ENCODE data around the gene BEND6. TPM values are rescaled to one million over a fixed set of nuclear protein-coding genes. Genes with fewer than 3 reads are reported as not detected.
A peak's percentile ranks its signal among the peaks of the same experiment; 100 is the strongest.
"Not testable (repeated sequence)": the region's sequence is repeated elsewhere in the genome, so short reads cannot be mapped to it uniquely, and the experiment has no call there.

The BEND6 gene
- polyA plus RNA-seq, 3 donors, result 4.6 to 5.7 (median 5.2) TPM

DNA sequence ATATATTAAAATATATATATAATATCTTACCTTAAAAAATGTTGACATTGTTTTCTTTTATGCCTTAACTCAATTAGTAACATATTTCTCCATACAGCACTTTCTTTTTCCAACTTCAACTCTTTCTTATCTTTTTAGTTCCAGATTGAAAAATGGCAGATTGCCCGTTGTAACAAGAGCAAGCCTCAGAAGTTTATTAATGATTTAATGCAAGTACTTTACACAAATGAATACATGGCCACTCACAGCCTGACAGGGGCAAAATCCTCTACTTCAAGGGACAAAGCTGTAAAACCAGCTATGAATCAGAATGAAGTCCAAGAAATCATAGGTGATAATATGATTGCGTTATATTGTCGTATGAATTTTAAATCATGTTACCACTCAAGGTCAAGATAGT, 62.2 kb downstream of the BEND6 start:
- peak in 2 of 11 donors; percentile 17 to 22 for DNase-seq (ENCODE audit: extremely low read depth in 1 of 11, low read depth in 9 of 11, low spot score in 4 of 11)

DNA sequence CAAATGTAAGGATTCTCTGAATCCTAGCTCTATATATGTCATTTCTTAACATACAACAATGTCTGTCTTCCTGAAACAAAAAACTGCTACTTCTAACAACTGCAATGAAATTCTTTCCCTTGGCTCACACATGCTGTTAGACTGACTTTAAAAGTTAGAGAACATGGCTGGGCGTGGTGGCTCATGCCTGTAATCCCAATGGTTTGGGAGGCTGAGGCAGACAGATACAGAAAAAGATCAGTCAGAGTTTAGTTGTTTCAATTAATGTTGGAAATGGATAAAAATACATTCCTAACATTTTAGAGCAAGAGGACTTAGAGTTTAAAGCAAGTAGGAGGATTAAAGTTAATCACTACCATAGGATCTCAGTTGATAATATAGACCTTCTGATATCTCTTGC, 62.9 kb downstream of the BEND6 start:
- no peak for DNase-seq (ENCODE audit: extremely low read depth in 1 of 11, low read depth in 9 of 11, low spot score in 4 of 11)

DNA sequence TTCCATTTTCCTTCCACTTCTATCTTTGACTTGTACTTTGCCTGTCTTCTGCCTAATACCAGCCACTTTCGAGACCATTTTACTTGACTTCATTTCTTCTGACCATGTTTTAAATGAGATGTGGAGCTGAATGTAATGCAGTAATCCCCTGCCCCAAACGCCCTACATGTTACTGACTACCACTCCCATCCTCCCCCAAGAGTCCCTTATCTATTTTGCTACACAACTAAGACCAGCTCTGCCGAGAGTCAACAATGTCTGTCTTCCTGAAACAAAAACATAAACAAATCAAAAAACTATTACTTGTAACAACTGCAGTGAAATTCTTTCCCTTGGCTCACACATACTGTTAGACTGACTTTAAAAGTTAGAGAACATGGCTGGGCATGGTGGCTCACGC, 64.5 kb downstream of the BEND6 start:
- no peak for DNase-seq (ENCODE audit: extremely low read depth in 1 of 11, low read depth in 9 of 11, low spot score in 4 of 11)

DNA sequence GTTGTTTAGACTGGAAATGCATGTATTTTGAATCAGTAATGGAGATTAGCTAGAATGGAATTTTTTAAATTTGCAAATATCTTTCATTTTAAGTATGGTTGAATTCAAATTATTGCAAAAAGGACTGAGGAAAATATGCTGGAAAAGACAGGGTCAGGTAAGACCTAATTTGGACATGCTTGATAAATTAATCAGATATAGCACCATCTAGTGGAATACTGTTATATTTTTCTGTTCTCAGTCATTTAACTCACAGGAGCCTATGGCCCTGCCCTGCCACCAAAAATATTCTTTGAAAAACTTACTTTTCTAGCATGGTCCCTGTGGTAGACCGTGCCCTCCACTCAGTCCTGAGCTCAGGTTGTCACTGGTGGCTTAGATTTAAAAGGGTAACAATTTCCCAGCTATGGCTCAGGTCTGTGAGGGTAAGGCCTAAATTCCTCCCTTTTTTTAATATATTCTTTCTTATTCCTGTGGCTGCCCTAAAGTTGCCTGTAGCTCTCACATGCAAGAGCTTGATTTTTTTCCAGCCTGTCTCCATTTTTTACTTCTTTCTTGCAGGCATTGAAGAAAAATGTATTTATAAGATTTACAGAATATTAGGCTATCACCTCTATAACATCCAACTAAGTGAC, 66.3 kb downstream of the BEND6 start:
- DNase-seq (ENCODE audit: extremely low read depth in 1 of 11, low read depth in 9 of 11, low spot score in 4 of 11), result peak in 2 of 11 donors; percentile 4 to 10

DNA sequence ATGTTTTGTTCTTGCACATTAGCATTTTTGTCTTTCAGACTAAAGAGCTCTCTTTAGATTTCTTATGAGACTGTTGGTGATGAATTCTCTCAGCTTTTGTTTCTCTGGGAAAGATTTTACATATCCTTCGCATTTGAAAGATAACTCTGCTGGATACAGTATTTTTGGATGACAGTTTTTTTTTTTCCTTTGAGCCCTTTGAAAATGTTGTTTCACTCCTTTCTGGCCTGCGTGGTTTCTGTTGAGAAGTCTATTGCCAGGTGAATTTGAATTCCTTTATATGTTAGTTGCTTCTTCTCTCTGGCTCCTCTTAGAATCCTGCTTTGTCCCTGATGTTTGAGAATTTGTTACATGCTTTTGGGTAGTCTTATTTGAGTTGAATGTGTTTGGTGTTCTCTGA, 69.4 kb downstream of the BEND6 start:
- DNase-seq (ENCODE audit: extremely low read depth in 1 of 11, low read depth in 9 of 11, low spot score in 4 of 11), result no peak

DNA sequence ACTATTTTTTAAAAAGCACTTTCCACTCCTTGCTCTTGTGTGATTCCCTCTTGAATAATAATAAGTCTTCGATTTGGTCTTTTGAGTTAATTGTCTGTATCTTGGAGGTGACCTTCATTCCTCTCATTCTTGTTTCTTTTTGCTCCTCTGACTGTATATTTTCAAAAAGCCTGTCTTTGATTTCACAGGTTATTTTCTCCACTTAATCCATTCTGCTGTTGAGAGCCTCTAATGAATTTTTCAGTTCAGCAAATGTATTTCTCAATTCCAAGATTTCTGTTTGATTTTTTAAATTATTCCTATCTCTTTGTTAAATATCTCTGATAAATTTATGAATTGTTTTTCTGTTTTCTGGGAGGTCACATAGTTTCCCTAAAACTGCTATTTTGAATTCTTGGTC, 69.9 kb downstream of the BEND6 start:
- no peak for DNase-seq (ENCODE audit: extremely low read depth in 1 of 11, low read depth in 9 of 11, low spot score in 4 of 11)

DNA sequence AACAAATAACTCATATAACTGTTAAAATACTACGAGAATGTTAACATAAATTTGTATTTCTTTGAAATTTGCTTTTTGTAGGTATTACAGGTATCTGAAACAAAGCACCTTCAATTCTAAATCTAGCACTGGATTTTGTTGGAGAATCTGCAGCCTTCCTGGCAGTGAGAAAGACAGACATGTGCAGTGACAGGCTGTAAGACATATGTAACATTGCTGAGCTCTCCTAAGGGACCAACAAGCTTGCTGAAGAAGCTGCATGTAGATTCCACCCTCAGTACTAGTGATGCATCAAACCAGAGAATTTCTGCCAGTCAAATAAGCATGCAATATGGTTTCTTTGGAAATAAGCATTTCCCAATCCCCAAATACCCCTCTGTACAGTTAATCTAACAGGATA, 71.1 kb downstream of the BEND6 start:
- no peak for DNase-seq (ENCODE audit: extremely low read depth in 1 of 11, low read depth in 9 of 11, low spot score in 4 of 11)

DNA sequence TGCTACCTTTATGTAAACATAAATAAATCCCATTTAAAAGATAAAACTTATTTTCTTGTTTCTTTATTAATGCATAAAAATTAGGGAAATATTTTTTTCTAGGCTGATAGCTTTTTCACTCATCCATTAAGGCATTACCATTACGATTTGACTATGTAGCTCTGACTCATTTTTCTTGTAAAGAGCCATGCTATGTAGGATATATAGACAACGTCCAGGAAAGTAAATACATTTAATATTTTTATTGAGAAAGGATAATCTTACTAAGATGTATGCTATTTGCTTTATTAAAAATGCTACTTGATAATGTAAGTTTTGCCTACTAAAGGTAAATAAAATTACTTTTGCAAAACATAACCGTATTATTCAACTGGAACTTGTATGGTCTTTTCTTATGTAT, 72.4 kb downstream of the BEND6 start:
- no peak for DNase-seq (ENCODE audit: extremely low read depth in 1 of 11, low read depth in 9 of 11, low spot score in 4 of 11)

DNA sequence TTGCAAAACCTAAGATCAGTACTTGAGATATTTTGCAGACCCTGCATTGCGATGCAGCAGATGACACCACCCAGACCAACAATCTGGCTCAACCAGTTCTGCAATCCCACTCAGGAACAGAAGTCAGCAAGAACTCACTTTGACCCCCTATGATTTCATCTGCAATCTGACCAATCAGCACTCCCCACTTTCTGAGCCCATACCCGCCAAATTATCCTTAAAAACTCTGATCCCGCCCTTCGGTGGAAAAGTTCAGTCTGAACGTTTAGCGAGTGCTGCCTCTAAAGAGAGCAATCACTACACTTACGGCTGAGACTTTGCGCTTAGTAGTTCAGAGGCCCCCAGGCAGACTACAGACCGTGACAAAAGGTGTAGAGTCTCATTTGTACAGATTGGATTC, 74.3 kb downstream of the BEND6 start:
- peak in 2 of 11 donors; percentile 5 to 17 for DNase-seq (ENCODE audit: extremely low read depth in 1 of 11, low read depth in 9 of 11, low spot score in 4 of 11)

DNA sequence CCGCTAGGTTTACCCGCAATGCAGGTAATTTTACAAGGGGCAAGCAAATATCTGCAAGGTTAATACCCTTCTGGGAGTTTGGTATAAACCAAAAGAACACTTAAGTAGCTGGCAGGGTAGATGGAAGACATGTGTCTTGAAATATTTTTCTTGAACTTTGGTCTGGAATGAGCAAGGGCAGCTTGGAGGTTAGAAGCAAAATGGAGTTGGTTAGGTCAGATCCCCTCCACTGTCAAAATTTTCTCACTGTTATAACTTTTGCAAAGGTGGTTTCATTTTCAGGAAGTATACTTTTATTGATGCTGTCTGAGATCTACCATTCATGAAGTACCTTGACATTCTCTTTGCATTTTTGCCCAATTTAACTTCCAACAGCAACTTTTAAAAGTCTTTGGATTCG, 78.3 kb downstream of the BEND6 start:
- no peak for DNase-seq (ENCODE audit: extremely low read depth in 1 of 11, low read depth in 9 of 11, low spot score in 4 of 11)

DNA sequence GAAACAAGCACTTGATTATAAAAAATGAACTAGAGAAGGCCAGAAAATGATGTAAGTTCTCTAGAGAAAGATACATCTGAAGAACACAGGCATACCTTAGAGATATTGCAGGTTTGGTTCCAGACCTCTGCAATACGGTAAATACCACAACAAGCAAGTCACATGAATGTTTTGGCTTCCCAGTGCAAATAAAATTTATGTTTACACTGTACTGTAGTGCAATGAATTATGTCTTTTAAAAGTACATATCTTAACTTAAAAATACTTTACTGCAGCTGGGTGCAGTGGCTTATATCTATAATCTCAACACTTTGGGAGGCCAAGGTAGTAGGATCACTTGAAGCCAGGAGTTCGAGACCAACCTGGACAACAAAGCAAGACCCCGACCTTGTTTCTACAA, 80.6 kb downstream of the BEND6 start:
- DNase-seq (ENCODE audit: extremely low read depth in 1 of 11, low read depth in 9 of 11, low spot score in 4 of 11), result no peak

DNA sequence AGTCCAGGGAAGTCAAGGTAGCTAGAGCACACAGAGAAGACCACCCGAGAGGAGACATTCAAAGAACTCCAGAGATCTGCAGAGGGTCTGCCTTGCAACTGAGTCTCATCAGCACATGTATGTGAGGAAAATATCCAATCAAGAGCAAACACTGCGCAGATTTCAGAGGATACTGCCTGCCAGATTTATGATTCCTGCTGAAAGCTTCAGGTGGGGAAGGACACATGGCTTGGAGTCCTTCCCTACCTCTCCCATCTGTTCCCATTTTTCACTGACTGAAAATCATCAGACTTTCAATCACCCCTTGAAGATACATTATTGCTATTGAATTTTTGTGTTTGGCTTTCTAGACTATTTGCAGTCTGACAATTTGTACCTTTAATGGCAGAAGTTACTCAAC, 84.0 kb downstream of the BEND6 start:
- no peak for DNase-seq (ENCODE audit: extremely low read depth in 1 of 11, low read depth in 9 of 11, low spot score in 4 of 11)

DNA sequence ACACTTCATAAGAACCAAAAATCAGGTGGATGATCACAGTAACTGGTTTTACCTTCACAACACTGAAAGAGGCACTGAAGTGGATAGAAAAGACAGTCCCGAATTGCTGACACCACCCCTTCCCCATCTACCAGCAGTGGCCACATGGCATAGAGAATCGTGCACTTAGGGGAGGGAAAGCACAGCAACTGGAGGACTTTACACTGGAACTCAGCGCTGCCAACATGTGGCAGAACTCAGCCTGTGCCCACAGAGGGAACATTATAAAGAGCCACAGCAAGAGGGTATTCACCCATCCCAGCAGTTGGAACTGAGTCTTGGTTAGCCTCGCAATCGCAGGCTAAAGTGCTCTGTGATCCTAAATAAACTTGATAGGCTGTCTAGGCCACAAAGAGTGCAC, 85.1 kb downstream of the BEND6 start:
- DNase-seq (ENCODE audit: extremely low read depth in 1 of 11, low read depth in 9 of 11, low spot score in 4 of 11), result no peak

DNA sequence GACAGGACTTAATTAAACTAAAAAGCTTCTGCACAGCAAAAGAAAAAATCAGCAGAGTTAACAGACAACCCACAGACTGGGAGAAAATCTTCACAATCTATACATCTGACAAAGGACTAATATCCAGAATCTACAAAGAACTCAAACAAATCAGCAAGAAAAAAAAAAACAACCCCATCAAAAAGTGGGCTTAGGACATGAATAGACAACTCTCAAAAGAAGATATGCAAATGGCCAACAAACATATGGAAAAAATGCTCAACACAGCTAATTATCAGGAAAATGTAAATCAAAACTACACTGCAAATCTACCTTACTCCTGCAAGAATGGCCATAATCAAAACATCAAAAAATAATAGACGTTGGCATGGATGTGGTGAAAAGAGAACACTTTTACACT, 89.2 kb downstream of the BEND6 start:
- not testable (repeated sequence) for DNase-seq (ENCODE audit: extremely low read depth in 1 of 11, low read depth in 9 of 11, low spot score in 4 of 11)

DNA sequence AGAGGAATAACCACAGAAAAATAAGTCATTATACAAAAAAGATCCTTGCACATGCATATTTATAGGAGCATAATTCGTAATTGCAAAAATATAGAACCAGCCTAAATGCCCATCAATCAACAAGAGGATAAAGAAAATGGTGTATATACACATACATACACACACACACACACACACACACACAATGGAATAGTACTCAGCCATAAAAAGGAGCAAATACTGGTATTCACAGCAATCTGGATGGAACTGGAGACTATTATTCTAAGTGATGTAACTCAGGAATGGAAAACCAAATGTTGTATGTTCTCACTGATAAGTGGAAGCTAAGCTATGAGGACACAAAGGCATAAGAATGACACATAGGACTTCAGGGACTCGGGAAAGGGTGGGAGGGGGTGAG, 89.7 kb downstream of the BEND6 start:
- no peak for DNase-seq (ENCODE audit: extremely low read depth in 1 of 11, low read depth in 9 of 11, low spot score in 4 of 11)

DNA sequence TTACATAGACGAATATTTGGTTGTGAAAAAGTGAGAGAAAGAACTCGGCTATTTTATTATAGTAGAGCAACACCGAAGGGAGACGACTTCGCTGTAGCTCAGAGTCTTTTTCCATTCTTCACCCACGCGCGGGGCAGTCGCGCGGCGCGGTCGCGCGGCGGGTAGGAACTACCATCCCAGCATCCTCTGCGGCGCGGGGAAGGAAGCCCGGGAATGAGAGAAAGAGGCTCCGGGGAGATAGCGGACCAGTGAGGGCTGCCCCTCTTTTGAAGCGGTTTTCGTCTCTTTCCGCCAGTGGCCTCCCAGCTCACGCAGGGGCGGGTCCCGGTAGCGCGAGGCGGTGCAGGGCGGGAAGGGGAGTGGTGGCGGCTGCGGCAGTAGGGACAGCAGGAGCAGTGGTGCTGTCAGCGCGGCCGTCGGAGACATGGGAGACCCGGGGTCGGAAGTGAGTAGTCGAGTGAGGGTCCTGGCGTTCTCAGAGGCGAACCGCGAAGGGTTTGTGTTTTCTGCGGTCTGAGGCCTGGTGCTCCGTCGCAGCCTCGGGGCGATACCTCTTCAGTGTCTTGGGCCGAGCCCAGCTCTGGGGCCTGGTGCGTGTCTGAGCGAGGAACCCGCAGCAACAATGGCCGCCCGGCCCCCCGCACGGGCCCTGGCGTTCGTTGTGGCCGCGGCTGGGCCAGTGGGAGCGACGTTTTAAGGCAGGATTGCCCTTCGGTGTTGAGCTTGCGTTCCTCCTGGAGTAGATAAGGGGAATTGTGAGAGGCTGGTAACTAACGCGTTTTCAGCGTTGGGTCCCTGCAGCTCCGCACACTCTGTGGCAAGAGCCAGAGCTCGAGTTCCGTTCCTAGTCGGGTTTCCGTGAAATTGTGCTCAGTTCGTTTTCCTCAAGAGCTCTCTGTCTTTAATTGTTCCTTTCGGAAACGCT, 91.7 kb downstream of the BEND6 start, which contains the start of gene KIAA1586:
KIAA1586 (plus strand) TSS at position 362 of the 925 bp plus-strand sequence; CDS start at position 425, 63 bp downstream.
- peak; percentile 67 to 87 (median 82) for DNase-seq (ENCODE audit: extremely low read depth in 1 of 11, low read depth in 9 of 11, low spot score in 4 of 11)

DNA sequence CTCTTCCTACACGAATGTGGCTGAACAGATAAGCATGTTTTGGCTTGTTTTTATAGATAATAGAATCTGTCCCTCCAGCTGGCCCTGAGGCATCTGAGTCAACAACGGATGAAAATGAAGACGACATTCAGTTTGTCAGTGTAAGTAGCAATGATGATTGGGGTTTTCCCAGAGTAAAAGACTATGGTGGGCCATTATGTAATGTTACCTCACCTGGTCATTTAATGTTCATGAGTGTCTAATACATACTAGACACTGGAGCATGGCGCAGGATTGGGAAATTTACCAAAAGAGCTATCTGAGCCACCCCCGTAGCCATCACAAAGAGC, 92.3 kb downstream of the BEND6 start:
- not testable (repeated sequence) for DNase-seq (ENCODE audit: extremely low read depth in 1 of 11, low read depth in 9 of 11, low spot score in 4 of 11)

DNA sequence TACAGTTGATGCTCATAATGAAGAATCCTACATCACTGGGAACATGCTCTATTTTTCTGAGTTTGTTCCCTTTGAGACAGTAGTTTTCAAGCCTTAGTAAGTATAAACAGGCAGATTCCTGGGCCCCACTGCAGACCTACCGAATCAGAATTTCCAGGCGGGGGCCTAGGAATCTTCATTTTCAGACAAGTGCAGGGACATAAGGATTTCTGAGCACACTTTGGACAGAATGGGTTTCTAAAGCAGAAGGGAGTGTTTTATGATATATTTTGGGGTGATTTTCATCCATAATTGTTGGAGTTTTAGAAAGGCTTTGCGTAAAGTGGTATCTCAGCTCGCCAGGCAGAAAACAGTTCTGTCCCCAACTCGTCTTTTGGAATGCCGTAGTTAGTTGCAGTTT, 93.0 kb downstream of the BEND6 start:
- DNase-seq (ENCODE audit: extremely low read depth in 1 of 11, low read depth in 9 of 11, low spot score in 4 of 11), result not testable (repeated sequence)

DNA sequence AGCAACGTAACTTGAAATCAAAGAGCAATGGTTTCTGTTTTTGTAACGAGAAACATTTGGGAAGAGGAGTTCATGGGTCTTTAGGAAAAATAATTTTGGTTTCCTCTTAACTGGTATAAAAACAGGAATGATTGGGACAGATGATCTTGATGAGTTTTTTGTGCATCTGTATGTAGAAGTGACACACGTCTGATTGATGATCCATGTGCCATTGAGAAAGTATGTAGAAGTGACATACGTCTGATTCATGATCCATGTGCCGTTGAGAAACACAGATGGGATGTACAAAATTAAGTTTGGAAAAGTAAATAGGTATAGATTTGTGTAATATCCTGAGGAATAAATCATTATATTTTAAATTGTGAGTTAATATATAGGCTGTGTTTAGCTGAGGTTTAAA, 93.7 kb downstream of the BEND6 start:
- no peak for DNase-seq (ENCODE audit: extremely low read depth in 1 of 11, low read depth in 9 of 11, low spot score in 4 of 11)

DNA sequence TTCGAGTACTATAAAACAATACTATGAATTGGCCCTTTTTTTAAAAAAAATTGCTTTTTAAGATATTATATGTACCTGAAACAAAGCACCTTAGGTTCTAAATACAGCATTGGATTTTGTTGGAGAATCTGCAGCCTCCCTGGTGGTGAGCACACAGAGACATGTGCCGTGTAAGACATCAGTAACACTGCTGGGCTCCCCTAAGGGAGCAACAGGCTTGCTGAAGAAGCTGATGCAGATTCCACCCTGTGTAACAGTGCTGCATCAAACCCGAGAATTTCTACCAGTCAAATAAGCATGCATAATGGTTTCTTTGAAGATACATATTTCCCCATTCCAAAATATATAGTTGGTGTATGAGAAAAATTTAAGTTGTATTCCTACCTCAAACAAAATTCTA, 108.9 kb downstream of the BEND6 start:
- no peak for DNase-seq (ENCODE audit: extremely low read depth in 1 of 11, low read depth in 9 of 11, low spot score in 4 of 11)

DNA sequence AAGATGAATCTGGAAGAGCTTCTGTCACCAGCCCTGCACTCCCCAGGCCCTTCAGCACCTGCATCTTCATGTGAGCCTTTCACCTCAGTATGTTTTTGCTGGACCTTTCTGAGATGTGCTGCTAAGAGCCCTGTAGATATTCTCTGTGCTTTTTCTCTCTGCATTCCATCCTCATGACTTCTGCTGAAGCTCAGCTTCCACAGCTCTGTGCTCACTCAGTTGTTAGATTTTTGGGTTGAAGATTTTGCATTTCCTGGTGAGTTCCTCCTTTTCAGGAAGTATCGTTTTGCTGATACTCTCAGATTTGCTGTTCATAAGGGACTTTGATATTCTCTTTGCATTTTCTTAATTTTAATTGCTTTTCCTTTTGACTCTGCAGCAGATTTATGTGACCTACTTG, 109.9 kb downstream of the BEND6 start:
- no peak for DNase-seq (ENCODE audit: extremely low read depth in 1 of 11, low read depth in 9 of 11, low spot score in 4 of 11)

Measured in renal cortex interstitium (tissue), 11 donors.